Measurements from ENCODE around the gene SPRYD7.
"Not testable (repeated sequence)": the region's sequence is repeated elsewhere in the genome, so short reads cannot be mapped to it uniquely, and the experiment has no call there.

The SPRYD7 gene

DNA sequence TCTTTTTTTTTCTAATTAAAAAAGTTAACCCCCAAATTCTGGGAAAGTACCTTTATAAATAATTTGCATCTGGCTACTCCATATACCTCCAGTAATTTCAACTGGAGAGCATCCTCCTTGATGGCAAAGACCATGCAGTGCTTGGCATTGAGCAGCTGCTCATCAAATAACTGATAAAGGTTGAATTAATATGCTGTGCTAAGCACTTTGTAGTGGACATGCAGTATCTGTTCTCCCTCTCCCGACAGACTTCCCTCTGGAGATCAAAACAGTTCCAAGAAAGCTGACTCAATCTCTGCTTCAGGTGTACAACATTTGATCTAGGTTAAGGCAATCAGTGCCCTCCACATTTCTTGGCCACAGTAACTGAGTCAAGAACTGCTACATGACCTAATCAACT, 3.3 kb downstream of the SPRYD7 start:
- DNase-seq (ENCODE audit: low read depth in 2 of 2): no peak

DNA sequence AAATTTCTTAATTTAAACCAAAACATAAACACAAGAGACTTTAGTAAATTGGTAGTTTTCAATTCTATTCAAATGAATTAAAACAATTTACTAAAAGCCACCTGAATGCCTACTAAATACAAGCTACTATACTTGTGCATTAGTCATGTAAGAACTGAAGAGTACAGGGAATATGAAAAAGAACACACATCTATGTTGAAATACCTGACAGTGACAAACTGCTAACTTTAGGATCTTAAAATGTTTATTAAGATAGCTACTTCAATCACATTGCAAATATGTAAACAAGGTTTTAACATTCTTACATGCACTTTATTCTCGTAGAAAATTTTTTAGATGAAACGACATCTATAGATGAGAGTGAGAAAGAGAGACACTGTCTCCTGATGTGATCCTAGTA, 4.1 kb downstream of the SPRYD7 start:
- DNase-seq (ENCODE audit: low read depth in 2 of 2): no peak

DNA sequence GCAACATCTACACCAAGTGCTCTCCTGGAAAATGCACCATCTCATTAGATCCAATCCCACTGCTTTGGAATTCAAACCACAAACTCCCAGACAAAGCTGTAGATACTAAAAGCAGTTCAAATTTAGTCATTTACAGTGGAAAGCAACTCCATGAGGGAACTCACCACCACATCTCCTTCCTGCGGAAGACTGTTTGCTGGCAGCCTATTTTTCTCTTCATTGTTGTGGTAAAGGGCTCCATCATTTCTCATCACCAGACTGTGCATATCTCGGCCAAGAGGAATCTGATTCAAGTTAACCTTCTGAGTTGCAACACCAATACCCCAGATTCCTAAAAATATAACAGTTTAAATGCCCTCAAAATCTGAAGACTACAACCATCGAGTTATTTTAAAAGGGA, 8.4 kb downstream of the SPRYD7 start:
- no peak for DNase-seq (ENCODE audit: low read depth in 2 of 2)

DNA sequence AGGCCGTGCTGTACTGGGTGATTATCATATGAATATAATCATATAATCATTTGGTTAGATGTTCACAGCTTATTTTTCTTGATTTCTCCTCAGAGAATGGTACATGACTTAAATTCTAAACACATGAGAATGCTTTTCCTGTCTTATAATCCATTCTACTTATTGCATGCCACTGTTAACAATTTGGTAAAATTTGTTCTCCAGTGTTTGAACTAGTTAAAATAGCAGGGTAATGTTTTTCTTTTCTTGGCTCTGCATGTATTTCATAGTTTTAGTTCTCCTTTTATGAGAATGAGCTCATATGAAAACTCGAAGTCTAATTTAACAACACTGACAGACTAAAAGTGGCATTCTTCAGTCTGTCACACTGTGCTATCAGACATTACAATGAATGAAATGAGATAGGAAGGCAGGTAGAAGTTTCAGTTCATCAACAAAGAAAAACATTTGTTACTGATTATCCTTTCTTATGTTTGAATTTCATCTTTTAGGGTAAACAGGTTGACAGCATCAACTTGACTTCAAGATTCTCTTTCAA, 10.2 kb downstream of the SPRYD7 start:
- no peak for DNase-seq (ENCODE audit: low read depth in 2 of 2)

DNA sequence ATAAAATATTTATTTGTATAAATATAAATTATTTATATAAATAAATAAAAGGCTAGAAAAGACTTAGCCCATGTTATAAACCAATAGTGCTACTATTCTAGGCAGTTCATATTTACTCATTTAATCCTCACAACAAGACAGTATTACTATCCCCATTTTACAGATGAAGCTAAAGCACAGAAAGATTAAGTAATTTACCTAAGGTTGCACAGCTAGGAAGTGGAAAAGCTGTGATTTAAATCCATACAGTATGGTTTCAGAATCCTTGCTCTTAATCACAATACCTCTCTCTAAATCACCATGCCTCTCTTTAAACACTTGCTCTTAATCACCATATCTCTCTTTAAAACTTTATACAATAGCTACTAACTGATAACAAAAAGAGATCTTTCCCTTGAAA, 13.8 kb downstream of the SPRYD7 start:
- no peak for DNase-seq (ENCODE audit: low read depth in 2 of 2)

DNA sequence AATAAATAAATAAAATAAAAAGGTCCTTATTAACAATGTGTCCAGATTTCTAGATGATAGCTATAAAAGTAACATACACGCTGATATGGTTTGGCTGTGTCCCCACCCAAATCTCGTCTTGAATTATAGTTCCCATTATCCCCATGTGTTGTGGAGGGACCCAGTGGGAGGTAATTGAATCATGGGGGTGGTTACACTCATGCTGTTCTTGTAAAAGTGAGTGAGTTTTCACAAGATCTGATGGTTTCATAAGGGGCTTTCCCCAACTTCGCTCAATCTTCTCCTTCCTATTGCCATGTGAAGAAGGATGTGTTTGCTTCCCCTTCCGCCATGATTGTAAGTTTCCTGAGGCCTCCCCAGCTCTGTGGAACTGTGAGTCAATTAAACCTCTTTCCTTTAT, 15.2 kb downstream of the SPRYD7 start:
- not testable (repeated sequence) for DNase-seq (ENCODE audit: low read depth in 2 of 2)

DNA sequence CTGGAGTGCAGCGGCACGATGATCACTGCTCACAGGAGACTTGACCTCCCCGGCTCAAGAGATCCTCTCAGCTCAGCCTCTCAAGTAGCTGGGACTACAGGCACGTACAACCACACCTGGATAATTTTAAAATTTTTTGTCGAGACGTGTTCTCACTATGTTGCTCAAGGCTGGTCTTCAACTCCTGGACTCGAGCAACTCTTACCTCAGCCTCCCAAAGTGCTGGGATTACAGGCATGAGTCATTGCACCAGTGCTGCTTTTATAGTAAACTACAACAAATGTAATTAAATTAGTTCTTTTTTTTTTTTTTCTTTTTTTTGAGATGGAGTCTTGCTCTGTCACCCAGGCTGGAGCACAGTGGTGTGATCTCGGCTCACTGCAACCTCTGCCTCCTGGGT, 18.0 kb downstream of the SPRYD7 start:
- not testable (repeated sequence) for DNase-seq (ENCODE audit: low read depth in 2 of 2)

DNA sequence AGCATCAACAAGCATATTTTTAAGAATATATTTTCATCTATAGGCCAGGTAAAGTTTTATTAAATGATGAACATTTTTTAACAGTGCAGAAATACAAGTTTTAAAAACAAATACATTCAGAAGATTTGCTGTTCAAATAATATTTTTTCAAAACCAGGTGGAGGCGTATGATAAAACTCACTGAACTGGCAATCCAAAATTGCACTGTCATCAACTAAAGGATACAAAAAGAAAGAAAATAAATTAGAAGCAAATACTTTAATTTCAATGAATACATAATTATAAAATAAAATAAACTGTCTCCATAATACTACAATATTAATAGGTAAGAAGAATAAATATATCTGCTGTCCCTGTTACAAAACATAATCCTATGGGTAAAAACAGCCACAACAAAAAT, 21.2 kb downstream of the SPRYD7 start:
- no peak for DNase-seq (ENCODE audit: low read depth in 2 of 2)

DNA sequence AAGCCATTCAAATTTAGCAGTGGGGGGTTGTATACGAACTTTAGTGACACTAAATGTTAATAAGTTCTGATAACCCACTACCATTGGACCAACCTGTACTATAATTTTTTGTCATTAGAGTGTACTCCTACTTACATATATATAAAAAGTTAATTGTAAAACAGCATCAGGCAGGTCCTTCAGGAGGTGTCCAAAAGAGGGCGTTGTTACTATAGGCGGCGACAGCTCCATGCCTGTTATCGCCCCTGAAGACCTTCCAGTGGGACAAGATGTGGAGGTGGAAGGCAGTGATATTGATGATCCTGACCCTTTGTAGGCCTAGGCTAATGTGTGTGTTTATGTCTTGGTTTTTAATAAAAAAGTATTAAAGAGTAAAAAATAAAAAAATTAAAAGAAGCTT, 27.5 kb downstream of the SPRYD7 start:
- DNase-seq (ENCODE audit: low read depth in 2 of 2): no peak

DNA sequence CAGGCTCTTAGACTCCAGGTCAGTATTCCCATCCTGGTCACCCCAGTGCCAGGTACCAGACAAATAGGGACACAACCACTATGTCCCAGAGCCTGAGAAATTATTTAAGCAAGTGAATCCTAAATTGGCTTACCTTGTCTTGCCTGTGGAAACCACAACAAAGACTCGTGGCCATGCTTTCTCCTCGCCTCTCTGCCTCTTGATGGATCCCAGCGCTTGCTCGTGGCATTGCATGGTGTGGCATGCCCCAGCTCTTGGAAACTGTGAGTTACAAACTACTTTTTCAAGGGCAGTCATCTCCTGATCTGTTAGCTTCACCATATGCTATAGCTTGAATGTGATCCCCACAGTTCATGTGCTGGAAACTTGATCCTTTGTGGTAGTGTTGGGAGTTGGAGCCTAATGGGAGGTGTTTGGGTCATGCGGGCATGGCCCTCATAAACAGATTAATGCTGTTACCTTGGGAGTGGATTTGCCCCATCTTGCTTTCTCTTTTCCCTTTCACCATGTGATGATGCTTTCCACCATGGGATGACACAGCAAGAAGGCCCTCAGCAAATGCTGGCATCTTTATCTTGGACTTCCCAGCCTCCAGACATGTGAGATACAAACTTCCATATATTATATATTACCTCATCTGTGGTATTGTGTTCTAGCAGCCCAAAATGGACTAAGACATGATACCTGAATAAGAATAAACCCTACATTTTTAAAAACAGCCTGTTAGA, 31.2 kb downstream of the SPRYD7 start:
- no peak for DNase-seq (ENCODE audit: low read depth in 2 of 2)

DNA sequence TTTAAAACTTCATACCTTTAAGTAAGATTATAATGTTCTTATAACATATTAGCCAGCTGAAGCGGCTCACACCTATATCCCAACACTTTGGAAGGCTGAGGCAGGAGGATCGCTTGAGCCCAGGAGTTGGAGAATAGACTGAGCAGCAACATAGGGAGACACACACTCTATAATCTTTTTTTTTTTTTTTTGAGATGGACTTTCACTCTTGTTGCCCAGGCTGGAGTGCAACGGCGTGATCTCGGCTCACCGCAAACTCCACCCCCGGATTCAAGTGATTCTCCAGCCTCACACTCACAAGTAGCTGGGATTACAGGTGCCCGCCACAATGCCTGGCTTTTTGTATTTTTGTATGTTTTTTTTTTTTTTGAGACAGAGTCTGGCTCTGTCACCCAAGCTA, 37.3 kb downstream of the SPRYD7 start:
- no peak for DNase-seq (ENCODE audit: low read depth in 2 of 2)

DNA sequence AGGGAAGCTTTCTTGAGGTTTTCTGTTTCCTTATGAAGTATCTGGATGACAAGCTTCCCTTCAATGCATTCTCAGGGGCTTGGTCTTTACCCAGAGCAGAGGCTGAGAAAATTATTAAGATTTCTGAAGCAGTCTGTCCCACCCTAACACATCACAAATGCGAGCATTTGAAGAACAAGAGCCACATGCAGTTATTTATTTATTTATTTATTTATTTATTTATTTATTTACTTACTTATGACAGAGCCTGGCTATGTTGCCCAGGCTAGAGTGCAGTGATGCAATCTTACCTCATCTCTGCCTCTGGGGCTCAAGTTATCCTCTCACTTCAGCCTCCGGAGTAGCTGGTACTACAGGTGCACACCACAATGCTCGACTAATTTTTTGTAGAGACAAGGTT, 38.4 kb downstream of the SPRYD7 start:
- no peak for DNase-seq (ENCODE audit: low read depth in 2 of 2)

DNA sequence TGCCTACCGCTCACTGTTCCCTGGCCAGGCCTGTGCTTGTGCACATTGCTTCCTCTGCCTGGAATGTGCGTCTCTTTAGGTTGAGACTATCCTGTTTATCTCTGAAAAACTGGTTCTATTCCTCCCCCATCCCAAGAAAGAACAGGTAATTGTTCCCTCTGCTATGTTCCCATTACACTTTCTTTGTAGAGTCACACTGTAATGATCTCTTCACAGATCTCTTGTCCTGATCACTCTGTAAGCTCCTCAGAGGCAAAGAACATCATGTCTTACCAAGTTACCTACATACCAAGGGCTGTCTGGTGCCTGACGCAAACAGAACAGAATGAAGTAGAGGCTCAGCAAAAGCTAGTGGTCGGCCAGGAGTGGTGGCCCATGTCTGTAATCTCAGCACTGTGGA, 40.3 kb downstream of the SPRYD7 start:
- no peak for DNase-seq (ENCODE audit: low read depth in 2 of 2)

DNA sequence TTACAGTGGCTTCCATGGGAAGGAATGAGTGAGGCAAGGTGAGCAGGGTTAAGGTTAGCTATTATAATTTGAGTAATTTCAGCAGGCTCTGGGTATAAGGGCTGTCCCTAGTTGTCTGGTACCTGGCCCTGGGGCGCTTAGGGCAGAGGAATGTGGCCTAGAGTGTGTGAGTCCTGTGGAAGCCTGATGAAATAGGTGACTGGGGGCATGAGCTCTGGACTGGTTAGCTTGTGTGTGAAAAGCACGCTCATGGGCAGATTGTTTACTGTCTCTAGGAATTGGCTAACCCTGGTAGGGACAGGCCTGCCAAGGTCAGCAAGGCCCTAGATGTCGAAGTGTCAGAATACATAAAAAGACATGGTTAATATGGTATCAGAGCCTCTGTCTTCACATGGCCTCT, 42.5 kb downstream of the SPRYD7 start:
- no peak for DNase-seq (ENCODE audit: low read depth in 2 of 2)

DNA sequence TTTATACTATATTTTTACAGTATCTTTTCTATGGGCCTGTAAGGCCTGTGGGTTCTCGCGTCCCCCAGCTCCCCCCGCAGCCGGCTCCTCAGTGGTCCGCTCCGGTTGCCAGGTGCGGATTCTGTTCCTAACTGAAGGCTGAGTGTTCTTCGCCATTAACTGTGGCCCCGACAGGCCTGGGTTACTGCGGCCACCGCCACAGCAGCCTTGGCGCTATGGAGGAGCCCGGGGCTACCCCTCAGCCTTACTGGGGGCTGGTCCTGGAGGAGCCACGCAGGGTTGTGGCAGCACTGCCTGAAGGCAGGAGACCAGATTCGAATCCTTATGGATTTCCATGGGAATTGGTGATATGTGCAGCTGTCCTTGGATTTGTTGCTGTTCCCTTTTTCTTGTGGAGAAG, 45.8 kb downstream of the SPRYD7 start:
- DNase-seq (ENCODE audit: low read depth in 2 of 2): no peak

DNA sequence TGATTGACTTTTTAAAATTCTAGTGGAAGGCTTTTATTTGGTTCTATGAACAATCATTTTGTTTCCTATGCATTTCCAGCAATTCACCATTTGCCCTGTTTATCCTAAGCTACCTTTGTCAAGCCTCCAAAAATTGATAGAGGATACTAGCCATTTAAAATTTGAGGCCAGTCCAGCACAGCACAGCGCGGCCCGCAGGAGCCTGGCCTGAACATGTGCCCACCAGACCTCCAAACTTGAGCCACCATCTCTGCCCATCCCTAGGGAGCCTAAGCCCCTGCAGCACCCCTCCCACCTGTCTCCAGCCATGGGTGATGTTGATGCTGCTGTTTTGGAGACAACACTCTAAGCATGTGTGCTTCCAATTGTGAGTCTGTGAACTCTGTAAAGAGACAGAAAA, 57.5 kb downstream of the SPRYD7 start:
- no peak for DNase-seq (ENCODE audit: low read depth in 2 of 2)

DNA sequence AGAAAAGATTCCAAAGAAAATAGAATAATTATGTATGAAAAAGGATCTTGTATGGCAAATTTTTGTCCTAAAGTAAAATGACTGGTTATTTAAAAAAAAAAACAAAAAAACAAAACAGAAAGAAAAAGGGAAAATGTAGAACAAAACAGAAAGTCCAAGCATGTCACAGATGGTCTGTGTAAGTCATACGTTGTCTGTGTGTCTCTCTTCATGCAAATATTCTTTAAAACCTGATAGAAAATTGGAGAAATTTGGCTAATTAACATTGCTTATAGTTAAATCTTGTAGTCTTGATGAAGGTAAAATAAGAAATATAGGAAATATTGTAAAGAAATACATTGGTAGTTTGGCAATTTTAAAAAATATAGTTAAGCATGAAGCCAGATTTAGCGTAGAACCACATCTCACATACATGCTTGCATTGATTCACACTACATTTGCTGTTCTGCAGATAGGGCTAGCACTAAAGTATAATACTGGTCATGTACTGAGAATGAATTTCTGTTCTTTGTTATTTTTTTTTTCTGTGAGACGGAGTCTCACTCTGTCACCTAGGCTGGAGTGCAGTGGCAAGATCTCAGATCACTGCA, 58.4 kb downstream of the SPRYD7 start:
- no peak for DNase-seq (ENCODE audit: low read depth in 2 of 2)

DNA sequence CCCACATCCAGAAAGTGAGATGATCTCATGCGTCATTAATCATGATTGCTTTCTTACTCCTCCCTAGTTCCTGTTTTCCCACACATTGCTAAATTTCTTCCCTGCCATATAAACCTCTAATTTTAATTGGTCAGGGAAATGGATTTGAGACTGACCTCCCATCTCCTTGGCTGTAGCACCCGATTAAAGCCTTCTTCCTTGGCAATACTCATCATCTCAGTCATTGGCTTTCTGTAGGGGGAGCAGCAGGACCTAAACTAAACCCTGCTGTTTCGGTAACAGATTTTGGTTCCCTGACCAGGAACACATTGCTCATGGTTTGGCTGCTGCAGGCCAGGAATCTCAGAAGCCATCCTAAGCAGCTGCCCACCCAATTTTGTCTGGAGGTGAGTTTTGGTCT, 61.7 kb downstream of the SPRYD7 start:
- DNase-seq (ENCODE audit: low read depth in 2 of 2): no peak

DNA sequence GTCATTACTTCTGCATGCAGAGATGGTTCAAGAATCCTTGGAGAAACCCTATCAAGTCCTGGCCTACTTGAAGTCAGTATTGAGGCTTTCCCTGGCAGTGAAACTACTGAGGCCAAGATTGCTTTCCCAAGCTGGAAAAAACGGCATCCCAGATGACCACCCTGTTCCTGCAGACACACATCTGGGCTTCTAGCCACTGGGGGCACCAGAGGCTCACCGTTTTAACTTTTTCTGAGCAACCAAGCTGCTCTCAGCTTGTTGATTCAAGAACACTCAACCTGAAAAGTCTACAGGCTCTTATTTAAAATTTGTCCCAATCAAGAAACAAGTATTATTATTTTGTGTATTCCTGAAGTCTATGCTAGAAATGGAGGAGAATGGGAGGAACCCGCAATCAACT, 66.6 kb downstream of the SPRYD7 start:
- no peak for DNase-seq (ENCODE audit: low read depth in 2 of 2)

DNA sequence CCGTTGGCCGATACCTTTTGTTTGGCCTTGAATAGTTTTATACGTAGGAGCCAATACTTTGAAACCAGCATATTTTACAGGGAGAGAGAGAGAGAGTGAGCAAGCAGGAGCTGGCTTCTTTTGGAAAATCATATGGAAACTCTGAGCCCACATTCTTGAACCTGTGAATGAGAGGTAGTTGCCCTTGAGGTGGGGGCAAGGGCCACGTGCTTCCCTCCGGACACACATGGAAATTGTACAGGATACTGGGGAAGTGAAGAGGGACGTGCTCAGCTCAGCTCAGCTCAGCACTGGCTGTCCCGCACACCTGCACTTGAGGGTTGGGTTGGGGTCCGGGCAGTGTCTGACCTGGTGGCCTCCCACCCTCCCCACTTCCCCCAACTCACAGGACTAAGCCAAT, 68.3 kb downstream of the SPRYD7 start:
- DNase-seq (ENCODE audit: low read depth in 2 of 2): no peak

DNA sequence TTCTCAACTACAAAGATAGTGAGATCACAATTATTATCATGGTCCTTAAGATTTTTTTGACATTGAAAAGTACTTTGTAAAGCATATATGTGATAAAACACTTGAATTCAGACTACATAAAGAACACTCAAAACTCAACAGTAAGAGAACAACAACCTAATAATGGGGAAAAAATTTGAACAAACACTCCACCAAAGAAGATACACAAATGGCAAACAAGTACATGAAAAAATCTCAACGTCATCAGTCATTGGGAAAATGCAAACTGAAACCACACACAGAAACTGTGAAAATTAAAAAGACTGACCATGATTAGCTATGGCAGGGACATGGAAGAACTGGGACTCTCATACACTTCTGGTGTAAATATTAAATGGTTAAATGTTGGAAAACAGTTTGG, 70.9 kb downstream of the SPRYD7 start:
- DNase-seq (ENCODE audit: low read depth in 2 of 2): no peak

DNA sequence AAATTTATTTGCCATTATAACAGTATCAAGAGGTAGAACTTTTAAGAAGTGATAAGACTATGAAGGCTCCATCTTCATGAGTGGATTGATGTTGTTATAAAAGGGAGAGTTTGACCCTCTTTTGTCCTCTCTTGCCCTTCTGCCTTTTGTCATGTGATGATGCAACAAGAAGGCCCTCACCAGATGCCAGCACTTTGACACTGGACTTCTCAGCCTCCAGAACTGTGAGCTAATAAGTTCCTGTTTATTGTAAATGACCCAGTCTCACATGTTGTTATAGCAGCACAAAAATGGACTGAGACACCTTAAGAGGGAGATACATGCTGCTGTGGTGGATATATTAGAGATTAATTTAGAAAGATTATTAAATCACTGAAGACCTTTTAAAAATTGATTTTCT, 71.6 kb downstream of the SPRYD7 start:
- DNase-seq (ENCODE audit: low read depth in 2 of 2): no peak

All from stimulated activated CD8-positive, alpha-beta memory T cell treated with anti-CD3 and anti-CD28 coated beads, Interleukin-7, amount 100 ng/mL, for 4 hours (primary cell).